GM18861 (cell line): Measurements from ENCODE around the gene STAG2.
"Not testable (repeated sequence)": the region's sequence is repeated elsewhere in the genome, so short reads cannot be mapped to it uniquely, and the experiment has no call there.

Source experiments
- ATAC-seq: cut with Tn5 transposase; IDR thresholded peaks from one replicate; pipeline ENCODE4 v1.9.1; 2021; ENCODE audit not compliant: unreplicated experiment

Gene STAG2

GRCh38 chrX:123961268-123962005, at the start of gene STAG2:
Gene STAG2 (plus strand): TSS chrX:123961706. CDS start chrX:124022628, 60,922 bp downstream.
- no peak for ATAC-seq

GRCh38 chrX:123917069-123917468, 44.4 kb upstream of the STAG2 start:
- ATAC-seq: no peak

GRCh38 chrX:123918106-123918721, 43.3 kb upstream of the STAG2 start:
- no peak for ATAC-seq

- no peak for ATAC-seq
Observed at GRCh38 chrX:123920105-123920785, 41.3 kb upstream of the STAG2 start.

- ATAC-seq: no peak
Observed at GRCh38 chrX:123923211-123923610, 38.3 kb upstream of the STAG2 start.

GRCh38 chrX:123924186-123924585, 37.3 kb upstream of the STAG2 start:
- ATAC-seq: no peak

- ATAC-seq: no peak
Observed at GRCh38 chrX:123927845-123928244, 33.7 kb upstream of the STAG2 start.

GRCh38 chrX:123932055-123932454, 29.5 kb upstream of the STAG2 start:
- not testable (repeated sequence) for ATAC-seq

GRCh38 chrX:123943074-123943473, 18.4 kb upstream of the STAG2 start:
- ATAC-seq: no peak

GRCh38 chrX:123943488-123943887, 18.0 kb upstream of the STAG2 start:
- ATAC-seq: no peak

- no peak for ATAC-seq
Observed at GRCh38 chrX:123949846-123950245, 11.7 kb upstream of the STAG2 start.

GRCh38 chrX:123959281-123960063, 2.0 kb upstream of the STAG2 start:
- no peak for ATAC-seq

- ATAC-seq: no peak
Observed at GRCh38 chrX:123960956-123961267, 594 bp upstream of the STAG2 start.

- ATAC-seq: no peak
Observed at GRCh38 chrX:123962006-123962467, 531 bp downstream of the STAG2 start.

GRCh38 chrX:123962794-123963373, 1.4 kb downstream of the STAG2 start:
- ATAC-seq: peak; percentile 60

GRCh38 chrX:123964156-123964834, 2.8 kb downstream of the STAG2 start:
- no peak for ATAC-seq

GRCh38 chrX:123965712-123966111, 4.2 kb downstream of the STAG2 start:
- ATAC-seq: no peak

GRCh38 chrX:123967497-123967896, 6.0 kb downstream of the STAG2 start:
- ATAC-seq: no peak

- ATAC-seq: no peak
Observed at GRCh38 chrX:123968383-123969050, 7.0 kb downstream of the STAG2 start.

- ATAC-seq: no peak
Observed at GRCh38 chrX:123971982-123972381, 10.5 kb downstream of the STAG2 start.
